Measurements from ENCODE around the gene GBP5.
"Not testable (repeated sequence)": the region's sequence is repeated elsewhere in the genome, so short reads cannot be mapped to it uniquely, and the experiment has no call there.

GBP5 gene, protein sequence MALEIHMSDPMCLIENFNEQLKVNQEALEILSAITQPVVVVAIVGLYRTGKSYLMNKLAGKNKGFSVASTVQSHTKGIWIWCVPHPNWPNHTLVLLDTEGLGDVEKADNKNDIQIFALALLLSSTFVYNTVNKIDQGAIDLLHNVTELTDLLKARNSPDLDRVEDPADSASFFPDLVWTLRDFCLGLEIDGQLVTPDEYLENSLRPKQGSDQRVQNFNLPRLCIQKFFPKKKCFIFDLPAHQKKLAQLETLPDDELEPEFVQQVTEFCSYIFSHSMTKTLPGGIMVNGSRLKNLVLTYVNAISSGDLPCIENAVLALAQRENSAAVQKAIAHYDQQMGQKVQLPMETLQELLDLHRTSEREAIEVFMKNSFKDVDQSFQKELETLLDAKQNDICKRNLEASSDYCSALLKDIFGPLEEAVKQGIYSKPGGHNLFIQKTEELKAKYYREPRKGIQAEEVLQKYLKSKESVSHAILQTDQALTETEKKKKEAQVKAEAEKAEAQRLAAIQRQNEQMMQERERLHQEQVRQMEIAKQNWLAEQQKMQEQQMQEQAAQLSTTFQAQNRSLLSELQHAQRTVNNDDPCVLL

DNA sequence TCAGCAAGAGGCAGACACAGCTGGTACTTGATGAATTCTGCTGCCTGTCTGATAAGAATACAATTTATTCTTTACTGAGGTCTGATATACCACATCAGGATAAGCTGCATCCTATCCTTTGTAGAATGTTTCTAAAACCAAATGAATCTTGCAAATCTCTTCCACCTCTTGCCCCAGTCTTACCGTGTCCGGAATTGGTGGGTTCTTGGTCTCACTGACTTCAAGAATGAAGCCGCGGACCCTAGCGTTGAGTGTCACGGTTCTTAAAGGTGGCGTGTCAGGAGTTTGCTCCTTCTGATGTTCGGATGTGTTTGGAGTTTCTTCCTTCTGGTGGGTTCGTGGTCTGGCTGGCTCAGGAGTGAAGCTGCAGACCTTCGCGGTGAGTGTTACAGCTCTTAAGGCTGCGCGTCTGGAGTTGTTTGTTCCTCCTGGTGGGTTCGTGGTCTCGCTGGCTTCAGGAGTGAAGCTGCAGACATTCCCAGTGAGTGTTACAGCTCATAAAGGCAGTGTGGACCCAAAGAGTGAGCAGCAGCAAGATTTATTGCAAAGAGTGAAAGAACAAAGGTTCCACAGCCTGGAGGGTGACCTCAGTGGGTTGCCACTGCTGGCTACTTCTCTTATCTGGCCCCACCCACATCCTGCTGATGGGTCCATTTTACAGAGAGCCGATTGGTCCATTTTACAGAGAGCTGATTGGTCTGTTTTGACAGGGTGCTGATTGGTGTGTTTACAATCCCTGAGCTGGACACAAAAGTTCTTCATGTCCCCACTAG lies at the start of gene GBP5:
Gene GBP5, minus strand, starts transcription at position 592 of the 773 bp plus-strand sequence. CDS start 3,305 bp downstream, outside the sequence.
- in situ Hi-C loops (cut with HindIII; ENCODE audit: low sequenced_read_pairs) = not testable (repeated sequence)

DNA sequence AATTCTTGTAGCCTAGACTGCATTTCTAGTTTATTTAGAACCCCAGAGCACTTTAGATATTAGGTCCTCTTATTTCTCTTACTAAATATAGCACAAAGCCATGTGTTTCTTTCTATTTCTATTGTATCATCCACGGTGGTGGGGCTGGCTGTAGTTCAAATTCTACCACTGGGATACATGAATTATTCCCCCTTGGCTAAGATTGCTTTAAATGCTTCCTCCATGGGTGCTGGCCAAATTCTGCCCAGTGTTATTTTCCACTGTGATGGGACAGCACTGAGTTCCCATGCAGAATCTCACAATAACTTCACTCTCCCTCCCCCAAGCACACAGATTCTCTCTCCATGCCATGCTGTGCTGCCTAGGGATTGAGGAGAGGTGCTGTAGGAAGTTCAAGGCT lies 49.7 kb upstream of the GBP5 start:
- in situ Hi-C loops (cut with HindIII; ENCODE audit: low sequenced_read_pairs) = no loop called here

DNA sequence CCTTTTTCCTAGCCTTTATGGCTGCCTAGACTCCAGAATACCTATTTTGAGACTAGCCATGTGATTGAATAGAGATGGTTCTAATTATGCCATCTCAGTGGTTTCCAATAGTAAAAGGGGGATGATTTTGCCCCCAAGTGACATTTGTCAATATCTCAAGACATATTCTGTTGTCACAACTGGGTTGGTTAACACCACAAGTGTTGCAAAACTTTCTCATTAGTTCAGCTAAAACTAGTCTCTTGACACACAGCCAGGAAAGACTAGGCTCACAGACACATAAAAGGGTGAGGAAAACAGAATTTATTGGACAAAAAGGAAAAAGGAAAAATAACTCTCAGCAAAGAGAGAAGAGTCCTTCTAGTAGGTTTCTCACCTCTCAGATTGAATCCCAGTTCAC lies 39.9 kb upstream of the GBP5 start:
- in situ Hi-C loops (cut with HindIII; ENCODE audit: low sequenced_read_pairs) = no loop called here

DNA sequence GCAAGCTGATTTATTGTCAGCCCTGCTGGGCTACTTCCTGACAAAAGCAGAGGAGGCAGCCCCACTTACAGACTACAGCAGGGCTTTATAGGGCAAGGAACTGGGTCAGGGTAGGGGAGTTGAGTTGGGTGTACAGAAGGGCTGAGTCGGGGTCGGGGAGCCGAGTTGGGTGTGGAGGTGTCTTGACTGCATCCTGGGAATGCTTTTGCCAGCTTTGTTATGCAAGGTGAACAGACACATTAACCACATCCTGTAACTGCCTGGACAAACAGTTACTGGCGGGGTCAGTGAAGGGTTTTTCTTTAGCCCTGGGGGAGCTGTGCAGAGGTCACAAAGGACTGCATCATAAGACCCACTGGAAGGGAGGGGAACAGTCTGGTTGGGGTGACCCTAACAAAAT lies 39.1 kb upstream of the GBP5 start:
- in situ Hi-C loops (cut with HindIII; ENCODE audit: low sequenced_read_pairs) = no loop called here

DNA sequence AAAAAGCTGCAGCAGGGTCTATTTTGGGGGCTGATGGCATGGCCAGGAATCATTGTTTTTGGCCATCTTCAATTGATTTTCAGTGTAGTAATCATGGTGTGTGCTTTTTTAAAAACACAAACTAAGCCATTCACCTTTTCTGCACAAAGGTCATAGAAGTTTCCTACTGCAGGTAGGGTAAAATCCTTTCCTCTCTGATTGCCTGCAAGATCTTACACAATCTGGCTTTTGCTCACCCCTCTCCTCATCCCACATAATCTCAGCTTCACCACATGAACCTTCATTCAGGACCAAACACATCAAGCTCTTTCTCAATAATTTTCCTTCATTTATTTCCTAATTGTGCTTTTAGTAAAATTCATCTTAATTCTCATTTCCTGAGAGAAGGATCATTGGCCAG lies 38.3 kb upstream of the GBP5 start:
- in situ Hi-C loops (cut with HindIII; ENCODE audit: low sequenced_read_pairs) = no loop called here

DNA sequence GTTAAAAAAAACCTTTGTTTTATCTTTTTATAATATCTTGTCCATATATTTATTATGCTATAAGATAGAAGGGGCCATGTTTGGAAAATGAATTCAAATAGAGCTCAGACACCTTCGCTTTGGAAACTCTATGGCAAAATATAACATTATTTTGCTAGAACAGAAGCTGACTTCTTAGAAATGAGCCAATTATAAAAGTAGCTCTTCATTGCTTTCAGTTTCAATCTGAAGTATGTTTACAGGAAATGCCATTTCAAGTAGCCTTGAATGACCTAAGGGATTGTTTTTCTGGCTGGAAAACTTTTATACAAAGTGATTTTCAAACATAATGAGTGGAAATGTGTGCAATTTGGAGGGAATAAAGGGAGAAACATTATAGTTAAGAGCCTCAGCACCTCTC lies 37.8 kb upstream of the GBP5 start:
- in situ Hi-C loops (cut with HindIII; ENCODE audit: low sequenced_read_pairs) = no loop called here

DNA sequence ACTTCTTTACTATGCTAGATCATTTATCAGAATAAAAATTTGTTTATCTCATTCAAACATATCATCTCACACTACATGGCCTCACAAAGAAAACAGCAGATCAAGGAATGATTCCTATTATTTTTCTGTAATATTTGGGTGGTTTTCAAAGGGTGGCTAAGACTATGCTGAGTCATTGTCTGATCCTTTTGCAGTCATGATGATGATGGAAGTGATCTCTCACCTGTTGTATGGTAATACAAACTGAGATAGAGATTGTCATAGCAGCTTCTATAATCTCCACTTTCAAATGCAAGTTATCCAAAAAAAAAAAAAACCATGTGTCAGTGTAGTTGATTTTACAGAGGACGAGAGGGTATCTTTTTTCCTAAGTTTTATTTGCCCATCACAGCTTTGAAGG lies 37.2 kb upstream of the GBP5 start:
- in situ Hi-C loops (cut with HindIII; ENCODE audit: low sequenced_read_pairs) = no loop called here

DNA sequence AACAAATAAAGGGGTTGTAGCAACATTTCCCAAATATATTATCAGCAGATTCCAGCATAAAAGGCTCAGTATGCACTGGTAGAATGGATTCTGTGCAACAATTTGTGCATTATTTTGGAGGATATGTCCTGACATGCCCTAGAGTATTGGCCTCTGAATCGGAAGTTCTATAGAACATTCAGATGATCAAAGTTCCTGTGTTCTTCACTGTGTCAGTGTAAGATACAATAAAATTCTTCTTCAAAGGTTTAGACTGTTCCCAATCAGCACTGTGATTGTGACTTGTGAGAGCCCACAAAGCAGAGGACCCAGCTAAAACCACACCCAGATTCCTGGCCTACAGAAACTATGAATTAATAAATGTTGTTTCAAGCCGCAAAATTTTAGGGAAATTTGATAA lies 33.6 kb upstream of the GBP5 start:
- in situ Hi-C loops (cut with HindIII; ENCODE audit: low sequenced_read_pairs) = no loop called here

DNA sequence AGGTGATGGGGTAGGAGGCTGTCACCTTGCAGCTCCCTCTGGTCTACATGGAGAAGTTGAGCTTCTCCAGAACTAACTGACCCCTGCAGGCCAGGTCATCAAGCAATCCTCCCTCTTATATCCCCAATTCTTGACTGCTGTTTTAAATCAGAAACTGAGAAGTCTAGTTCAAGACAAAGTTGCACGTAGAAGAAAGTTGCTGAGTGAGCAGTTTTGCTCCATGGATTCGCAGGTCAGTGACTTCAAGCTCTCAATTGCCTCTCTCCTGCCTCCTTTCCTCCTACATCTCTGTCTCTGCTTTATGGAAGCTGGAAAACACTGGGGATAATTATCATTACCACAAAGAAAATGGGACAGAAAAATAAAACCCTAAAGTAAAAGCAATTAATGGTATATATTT lies 32.8 kb upstream of the GBP5 start:
- in situ Hi-C loops (cut with HindIII; ENCODE audit: low sequenced_read_pairs) = no loop called here

DNA sequence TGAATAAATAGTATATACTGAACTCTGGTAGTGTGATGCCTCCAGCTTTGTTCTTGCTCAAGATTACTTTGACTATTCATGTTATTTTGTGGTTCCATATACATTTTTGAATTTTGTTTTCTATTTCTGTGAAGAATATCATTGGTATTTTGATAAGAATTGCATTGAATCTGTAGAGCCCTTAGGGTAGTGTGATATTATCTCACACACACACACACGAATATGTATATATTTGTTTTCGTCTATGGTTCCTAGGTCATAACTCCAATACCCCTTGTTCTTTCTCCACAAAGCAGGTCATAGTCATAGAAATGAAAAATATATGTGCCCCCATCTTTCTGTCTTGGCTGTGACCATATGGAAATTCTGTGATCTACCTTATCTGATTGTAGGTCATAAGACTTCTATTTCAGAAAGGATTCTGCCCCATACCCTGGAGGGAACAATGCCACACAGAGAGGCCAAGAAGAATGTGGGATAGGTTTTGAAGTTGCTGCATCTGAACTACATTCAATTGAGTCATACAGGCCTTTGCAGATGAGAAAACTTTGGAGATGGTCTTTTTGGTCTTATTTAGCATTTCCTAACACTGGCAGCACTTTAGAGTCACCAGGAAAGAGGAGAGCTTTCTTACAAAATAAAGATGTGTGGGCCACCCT lies 32.0 kb upstream of the GBP5 start:
- in situ Hi-C loops (cut with HindIII; ENCODE audit: low sequenced_read_pairs) = no loop called here

DNA sequence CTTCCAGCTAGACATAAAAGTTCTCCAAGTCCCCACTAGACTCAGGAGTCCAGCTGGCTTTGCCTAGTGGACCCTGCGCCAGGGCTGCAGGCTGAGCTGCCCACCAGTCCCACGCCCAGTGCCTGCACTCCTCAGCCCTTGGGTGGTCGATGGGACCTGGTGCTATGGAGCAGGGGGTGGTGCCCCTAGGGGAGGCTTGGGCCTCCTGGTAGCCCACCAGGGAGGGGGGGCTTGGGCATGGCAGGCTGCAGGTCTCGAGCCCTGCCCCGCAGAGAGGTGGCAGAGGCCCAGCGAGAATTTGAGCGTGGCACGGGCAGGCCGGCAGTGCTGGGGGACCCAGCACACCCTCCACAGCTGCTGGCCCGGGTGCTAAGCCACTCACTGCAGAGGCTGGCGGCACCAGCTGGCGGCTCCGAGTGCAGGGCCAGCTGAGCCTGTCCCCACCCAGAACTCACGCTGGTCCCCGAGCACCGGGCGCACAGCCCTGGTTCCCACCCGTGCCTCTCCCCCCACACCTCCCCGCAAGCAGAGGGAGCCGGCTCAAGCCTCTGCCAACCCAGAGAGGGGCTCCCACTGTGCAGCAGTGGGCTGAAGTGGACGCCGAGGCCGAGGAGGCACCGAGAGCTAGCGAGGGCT lies 30.2 kb upstream of the GBP5 start:
- in situ Hi-C loops (cut with HindIII; ENCODE audit: low sequenced_read_pairs) = no loop called here

DNA sequence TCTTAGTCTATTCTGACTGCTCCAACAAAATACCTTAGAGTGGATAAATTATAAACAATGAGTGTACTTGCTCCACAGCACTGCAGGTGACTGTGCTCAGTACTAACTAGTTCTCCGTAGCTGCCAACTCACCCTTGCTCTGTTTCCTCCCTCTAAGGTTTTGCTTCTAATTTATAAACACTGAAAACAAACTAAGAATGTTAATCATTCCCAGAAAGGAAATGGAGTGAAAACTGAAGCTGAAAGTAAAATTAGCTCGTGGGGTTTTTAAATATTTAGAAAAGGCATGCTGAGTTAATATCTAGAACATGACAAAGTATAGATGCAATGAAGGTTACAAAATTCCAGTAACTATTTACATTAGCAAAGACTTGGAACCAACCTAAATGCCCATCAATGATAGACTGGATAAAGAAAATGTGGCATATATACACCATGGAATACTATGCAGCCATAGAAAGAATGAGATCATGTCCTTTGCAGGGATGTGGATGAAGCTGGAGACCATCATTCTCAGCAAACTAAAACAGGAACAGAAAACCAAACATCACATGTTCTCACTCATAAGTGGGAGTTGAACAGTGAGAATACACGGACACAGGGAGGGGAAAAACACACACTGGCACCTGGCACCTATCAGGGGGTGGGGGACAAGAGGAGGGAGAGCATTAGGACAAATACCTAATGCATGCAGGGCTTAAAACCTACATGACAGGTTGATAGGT lies 27.2 kb upstream of the GBP5 start:
- in situ Hi-C loops (cut with HindIII; ENCODE audit: low sequenced_read_pairs) = not testable (repeated sequence)

DNA sequence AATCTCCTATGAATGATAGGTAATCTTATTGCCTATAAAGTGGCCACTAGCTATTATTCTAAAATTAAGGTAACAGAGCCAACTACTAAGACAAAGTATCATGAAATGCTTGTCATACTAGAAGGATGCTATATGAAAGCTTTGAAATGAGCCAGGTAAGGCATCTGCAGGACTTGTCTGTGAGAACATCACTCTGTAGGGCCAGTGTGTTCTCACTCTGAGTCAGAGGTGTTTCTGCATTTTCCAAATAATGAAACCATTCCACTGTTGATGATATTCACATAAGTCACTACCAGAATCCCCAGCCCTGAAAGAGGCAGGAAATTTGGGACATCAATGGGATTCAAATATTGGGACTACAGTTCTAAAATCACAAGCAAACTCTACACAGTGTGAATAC lies 25.8 kb upstream of the GBP5 start:
- in situ Hi-C loops (cut with HindIII; ENCODE audit: low sequenced_read_pairs) = no loop called here

DNA sequence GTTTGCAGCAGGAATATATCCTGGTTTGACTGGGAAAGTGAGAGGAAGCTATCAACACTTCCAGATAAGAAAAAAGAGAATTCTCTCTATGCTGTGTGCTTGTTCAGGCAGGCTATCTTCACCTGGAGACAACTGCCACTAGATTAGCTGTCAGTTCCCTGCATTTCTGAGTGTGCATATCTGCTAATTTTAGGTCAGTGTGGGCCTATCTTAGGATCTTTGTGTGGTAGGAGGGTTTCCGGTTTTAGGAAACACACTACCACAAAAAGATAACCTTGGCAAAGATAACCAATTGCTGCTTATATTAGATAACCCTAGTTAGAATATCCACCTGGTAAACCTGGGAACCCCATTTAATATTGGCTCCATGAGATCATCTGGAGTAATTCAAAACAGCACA lies 22.5 kb upstream of the GBP5 start:
- in situ Hi-C loops (cut with HindIII; ENCODE audit: low sequenced_read_pairs) = no loop called here

DNA sequence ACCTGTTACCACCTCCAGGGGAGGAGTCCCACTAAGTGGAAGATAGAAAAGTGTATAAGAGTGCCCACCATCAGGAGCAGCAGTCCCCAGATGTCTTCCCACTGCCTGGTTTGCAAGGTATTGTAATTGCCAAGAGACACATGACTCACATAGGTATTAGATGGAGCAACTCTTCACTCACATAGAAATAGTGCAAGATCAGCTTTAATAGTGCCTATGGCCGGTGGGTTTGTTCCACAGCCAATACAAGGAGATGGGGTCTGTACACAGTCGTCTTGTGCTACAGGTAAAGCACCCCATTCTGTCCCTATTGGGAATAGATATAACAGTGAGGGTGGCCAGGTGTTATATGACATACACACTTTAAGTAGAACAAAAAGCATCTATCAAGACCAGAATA lies 18.6 kb upstream of the GBP5 start:
- in situ Hi-C loops (cut with HindIII; ENCODE audit: low sequenced_read_pairs) = no loop called here

DNA sequence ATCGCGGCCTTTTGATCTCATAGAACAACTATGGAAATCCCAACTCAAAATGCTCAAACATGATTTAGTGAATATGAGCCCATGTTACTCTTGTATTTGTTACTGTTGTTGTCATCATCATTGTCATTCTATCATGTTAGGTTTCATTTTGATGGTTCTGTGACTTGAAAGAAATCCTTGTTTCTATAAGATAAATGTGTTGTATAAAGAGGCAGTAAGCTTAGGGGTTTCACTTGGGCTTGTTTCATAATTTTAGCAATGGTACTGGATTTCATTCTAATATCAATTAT lies 15.3 kb upstream of the GBP5 start:
- in situ Hi-C loops (cut with HindIII; ENCODE audit: low sequenced_read_pairs) = no loop called here

DNA sequence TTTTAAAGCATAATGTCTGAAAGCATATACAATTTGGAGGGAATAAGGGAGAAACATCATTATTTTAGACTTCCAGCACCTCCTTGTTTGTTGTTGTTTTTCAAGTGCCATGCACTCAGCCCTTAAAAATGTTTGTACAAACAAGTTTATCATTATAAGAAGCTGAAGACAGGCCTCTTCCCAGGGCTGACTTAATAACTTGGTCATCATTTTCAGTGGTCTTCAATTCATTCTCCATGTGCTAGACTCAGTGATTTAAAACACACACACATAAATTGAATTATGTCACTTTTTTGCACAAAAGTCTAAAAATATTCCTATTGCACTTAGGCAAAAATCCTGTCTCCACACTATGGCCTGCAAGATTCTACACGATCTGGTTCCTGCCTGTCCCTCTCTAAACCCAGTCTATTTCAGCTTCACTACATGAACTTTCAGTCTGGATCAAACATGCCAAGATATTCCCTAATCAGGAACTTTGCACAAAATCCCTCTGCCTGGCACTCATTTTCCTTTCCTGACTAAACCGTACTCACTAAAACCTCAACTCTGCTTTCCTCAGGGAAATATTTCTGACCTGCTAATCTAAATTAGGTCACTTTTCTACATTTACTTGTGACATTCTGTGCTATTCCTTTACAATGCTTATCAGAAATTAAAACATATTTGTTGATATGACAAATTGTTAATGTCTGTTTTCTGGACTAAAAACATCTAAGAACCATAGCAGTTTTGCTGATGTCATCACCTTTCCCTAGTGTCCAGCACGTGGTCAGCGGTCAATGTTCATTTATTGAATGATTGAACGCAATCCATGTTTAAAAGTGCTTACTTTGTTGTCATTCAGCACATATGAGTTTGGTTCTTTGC lies 14.8 kb upstream of the GBP5 start:
- in situ Hi-C loops (cut with HindIII; ENCODE audit: low sequenced_read_pairs) = no loop called here

DNA sequence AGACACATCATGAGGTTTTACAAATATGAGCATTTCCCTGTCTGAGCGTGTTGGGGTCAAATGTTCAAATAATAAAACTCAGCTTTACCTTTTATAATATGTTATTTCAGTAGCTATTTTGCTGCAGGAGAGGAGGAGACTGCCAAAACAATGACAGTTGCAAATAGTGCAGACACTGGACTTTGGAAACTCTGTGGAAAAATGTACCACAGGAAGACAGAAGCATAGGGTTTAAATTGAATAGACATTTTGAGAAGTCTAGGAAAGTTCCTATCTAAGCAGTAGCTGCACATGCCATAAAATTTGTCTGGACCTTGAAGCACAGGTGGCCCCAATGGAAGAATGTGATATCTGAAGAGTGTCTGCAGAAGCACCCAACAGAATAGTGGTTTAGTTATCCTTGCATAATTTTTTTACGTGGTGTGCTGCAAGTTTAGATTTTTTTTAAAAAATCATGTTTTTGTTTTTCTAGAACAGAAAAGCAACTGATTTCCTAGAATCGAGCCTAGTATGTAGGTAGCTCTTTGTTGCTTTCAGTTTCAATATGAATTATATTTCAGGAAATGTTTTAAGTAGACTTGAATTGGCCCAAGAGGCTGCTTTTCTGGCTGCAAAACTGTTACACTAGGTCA lies 14.0 kb upstream of the GBP5 start:
- in situ Hi-C loops (cut with HindIII; ENCODE audit: low sequenced_read_pairs) = no loop called here

DNA sequence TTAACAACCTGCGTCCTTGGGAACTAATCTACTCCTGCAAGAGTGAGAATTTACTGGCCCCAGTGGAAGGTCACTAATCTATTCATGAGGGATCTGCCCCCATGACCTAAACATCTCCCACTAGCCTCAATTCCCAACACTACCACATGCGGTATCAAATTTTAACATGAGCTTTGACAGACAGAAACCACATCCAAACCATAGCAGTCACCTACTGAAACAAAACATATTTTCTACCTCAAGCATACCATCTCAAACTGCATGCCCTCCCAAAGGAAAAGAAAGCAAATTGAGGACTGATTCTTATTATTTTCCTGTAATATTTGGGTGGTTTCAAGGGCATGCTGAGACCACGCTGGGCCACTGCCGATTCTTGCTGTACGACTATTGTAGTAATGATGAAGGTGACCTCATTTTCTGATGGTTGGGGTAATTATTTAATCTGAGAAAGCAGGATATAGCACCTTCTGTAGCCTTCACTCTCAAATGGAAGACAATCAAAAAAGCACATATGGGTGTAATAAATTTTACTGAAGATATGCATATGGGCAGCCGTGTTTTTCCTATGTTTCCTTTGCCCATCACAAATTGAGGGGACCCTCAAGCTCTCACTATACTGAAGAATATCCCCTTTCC lies 13.2 kb upstream of the GBP5 start:
- in situ Hi-C loops (cut with HindIII; ENCODE audit: low sequenced_read_pairs) = no loop called here
